OCI-LY7 (cell line): Measurements from ENCODE around the gene ARHGAP31.

Source experiments
- CTCF ChIP-seq: fragments of 200-600 bp; sonication (generic); conservative IDR thresholded peaks from 2 replicates; pipeline ENCODE4 v1.5.1; 2014; ENCODE audit warnings: mild to moderate bottlenecking, antibody characterized with exemption, low read length, moderate library complexity, mixed read lengths
- EZH2phosphoT487 ChIP-seq: fragments of 200-600 bp; sonication (generic); IDR thresholded peaks from 2 replicates; pipeline ENCODE4 v1.6.1; 2018; ENCODE audit warnings: low read depth, borderline replicate concordance, mild to moderate bottlenecking, mixed run types, antibody characterized with exemption, low read length, moderate library complexity, mixed read lengths

DNA sequence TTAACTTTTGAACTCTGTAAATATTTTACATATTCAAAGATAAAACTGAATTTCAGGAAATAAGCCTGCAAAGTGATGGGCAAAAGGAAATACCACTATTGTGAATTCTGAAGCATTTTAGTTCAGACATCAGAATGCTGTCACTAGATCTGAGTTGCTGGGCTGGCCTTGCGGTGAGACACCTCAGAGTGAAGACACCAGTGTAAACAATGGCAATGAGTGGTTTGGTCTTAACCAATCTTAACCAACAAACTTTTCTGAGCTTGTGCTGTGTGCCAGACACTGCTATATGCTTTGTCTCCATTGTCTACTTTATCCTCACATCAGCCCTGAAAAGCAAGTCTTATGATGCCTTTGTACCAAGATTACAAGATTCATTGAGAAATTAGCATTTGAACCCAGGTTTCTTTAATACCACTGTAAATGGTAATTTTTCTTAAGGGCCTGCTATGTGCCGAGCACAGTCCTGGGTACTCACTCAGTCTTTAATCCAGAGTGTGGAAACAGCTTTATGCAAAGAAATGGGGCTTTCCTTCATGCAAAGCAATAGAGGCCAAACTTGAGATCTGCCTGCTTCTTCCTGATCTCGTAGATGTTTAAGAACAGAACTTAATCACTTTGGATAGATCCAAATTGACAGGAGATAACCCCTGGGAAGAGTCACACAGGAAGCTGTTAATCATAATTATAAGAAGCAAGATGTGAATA lies 114.2 kb downstream of the ARHGAP31 start:
- TF ChIP-seq CTCF, result no peak
- TF ChIP-seq EZH2phosphoT487, result no peak
